Measurements from ENCODE around the gene RBM4B.

RBM4B gene

DNA sequence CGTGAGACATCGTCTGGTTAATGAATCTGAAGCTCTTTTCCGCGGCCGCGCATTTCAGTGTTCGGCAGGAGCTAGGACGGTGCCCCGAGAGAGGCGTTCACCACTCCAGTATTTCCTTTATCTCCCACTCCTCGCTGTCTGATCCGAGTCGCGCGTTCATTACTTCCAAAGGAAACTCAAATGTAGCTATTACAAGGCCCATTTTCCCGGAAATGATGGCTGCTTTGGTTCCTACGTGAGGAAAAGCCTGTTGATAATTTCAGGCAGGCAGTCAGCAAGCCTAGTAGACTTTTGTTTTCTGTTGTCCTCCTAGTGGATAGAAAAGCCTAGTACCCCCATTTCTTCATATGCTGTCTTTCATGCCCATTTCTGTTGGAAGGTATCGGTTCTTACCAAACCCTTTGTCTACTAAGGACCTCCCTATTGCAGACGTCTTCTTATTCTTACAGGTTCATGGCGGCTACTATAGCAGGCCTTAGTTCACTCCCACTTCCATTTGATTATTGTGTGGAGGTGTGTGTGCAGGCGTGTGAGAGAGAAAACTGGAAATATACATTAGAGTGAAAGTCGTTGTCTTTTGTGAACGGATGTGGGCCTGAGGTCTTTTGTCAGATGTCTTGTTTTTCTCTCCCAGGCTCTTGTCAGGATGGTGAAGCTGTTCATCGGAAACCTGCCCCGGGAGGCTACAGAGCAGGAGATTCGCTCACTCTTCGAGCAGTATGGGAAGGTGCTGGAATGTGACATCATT lies 38.4 kb downstream of the RBM4B start:
- peak; percentile 27 for DNase-seq

DNA sequence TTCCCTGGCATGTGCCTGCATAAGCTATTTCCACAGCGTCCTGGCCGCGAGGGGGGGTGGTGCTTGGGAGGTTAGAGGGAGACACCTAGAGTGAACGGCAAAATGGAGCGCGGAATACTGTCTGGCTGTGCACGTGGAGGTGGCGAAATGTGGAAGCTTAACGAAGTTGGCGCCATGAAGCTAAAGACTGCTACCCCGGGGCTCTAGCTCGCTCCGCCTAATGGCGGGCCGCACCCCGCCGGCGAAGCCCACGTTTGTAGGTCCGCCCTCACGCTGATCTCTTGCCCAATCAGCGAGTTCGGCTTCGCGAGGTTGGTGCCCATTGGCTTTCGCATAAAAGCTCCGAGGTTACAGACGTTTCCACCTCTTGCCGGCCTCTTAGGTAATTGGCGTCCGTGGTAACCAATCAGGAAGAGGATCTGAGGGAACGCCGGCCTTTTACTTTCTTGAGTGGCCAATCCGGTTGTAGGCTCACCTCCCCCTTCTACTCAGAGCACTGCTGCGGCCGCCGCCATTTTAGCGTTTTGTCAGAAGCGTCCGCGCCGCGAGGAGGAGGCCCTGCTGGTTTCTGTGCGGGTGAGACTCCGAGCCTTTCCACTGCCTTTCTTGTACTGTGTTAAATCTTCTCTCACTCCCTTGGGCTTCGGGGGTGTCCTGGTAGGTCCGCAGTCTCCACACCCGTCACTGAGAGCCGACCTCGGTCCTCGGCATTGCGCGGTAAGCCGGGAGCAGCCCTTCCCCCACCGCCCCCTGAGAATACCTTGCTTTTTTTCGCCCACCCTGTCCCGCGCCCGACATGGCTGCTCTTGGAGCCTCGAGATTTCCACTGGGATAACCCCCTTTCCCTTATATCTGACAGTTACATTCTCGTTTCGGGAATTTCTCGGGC lies 39.3 kb downstream of the RBM4B start, which contains the start of gene RBM4:
Gene RBM4 (plus strand): TSS at position 527 of the 889 bp plus-strand sequence. CDS start 1,009 bp downstream, outside the sequence.
- DNase-seq, result peak; percentile 98

DNA sequence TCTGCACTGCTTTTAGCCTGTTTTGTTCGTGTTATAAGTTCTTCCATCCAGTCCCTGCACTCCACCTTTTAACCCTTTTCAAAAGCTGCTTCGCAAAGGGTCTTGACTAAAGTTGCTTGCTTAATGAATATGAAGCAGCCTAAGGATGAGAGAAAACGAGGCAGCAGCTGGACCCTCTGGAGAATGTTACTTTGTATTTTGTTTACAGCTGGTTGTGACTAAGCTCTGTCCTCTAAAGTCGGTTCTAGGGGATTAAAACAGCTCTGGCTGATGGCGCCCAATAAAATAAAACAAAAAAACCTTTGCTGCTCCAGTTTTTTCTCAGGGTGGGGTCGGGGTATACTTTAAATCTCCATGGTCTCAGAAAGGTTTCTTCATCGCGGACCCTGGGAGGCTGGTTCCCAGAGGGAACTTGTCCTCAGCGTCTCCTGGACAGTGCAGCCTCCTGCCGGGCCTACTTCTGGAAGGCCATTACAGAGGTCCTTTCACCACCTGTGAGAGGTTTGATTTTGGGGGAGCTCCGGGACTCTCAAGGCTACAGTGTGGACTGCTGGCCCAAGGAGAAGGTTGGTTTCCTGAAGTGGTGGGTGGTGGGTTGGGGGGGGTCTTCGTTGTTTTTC lies 40.0 kb downstream of the RBM4B start:
- DNase-seq, result no peak

DNA sequence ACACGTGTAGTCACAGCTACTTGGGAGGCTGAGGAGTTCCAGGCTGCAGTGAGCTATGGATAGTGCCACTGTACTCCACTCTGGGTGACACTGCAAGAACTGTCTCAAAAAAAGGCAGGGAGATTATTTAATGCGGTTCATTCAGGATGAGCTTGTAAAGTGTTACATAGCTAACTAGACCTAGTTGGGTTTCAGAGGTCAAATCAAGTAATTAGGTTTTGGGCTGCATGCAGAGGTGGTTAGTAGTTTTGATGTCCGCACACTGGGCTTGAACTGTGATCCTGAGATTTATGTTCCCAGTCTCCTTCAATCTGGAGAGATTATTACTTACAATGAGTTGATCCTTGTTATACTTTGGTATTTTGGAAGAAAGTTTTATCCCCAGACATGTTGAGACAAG lies 41.3 kb downstream of the RBM4B start:
- DNase-seq, result no peak

DNA sequence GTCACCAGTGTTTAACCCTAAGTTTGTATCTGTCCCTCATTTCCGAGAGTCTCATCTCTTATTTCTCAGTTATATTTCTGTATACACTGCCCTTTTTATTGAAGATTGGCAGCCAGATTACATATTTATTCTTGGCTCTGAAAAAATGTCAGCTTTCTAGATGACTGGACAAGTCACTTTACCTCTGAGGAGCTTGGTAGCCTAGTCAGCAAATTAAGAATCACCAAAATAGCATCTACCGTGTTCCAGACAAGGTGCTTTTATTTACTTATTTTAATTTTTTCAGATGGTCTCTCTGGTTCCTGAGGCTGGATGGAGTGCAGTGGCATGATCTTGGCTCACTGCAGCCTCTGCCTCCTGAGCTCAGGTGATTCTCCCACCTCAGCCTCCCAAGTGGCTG lies 44.7 kb downstream of the RBM4B start:
- no peak for DNase-seq

DNA sequence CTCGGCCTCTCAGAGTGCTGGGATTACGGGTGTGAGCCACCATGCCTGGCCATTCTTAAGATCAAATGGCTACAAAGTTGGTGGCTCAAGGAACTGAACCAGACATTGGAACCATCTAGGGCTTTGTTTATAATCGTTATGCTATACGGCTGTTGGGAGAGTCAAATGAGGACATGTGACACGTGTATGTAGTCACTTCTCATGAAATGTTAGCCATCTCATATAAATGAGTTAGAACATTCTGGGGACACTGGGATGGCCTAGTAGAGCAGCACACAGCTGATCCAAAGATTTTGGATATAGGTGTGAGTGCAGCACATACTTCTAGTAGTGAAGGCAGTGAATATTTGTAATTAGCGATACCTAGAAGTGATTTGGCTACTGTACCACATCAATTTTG lies 45.8 kb downstream of the RBM4B start:
- DNase-seq, result no peak

DNA sequence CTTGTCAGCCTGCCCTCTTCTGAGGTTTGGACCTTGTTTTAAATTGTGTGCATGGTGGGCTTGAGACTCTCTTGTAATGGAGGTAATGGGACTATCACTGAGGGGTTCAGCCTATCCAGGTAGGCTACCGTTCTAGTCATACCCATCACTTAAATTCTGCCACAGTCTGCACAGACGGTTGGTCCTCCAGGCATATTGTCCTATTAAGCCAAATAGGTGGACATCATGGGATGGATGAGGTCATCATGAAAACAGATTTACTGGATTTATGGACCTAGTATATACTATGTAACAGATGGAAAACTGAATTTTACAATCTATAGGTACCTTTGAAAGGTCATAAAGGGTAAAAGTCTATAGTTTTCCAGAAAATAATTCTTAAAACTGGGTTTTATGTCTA lies 48.3 kb downstream of the RBM4B start:
- no peak for DNase-seq

DNA sequence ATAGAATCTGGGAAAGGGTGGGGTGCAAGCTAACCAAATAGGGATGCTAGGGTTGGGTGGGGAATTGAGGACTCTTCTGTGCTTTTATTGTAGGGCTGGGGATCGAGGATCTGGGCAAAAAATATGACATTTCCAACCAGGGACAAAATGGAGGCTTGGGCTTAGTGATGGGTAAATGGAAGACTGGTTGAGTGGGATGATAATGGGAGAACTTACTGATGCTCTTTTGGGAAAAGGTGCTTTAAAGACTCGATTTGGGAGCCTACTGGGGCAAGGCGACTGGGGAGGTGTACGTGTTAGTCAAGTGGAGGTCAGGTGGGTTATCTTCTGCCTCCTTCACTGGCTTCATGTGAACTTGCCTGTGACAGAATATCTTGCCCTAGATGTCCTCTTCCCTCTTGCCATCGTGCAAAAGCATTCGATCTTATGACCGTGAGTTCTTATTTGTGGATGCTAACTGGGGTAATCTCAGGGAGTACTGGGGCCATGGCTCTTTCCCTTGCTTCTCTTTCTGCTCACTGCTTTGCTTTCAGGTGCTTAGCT lies 49.6 kb downstream of the RBM4B start:
- DNase-seq, result no peak

DNA sequence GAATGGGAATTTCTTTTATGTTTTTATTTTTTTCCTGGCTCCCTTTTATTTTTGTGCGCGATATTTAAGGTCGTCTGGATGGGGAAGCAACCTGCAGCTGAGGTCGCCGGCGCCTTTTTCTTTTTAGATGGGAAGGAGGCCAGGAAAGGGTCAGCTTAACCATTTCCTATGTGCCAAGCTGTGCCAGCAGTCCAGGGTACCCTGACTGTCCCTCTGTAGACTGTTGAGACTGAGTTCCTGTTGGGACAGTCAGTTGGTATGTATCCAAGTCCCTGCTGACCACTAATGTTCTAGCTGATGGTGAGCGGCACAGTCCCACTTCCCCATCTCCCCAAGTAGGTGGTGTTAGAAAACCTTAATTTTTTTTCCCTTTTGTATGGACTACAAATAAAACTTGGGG lies 50.8 kb downstream of the RBM4B start:
- DNase-seq, result no peak

DNA sequence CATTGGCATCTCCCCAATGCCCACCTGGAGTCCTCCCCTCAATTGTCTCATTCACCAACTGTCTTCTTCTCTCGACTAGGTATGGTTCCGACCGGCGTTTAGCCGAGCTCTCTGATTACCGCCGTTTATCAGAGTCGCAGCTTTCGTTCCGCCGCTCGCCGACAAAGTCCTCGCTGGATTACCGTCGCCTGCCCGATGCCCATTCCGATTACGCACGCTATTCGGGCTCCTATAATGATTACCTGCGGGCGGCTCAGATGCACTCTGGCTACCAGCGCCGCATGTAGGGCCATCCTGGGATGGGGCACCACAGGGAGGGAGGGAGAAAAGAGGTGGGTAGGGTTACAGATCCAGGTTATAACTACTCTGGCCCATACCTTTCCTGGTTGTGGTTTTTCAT lies 51.3 kb downstream of the RBM4B start:
- DNase-seq, result no peak

DNA sequence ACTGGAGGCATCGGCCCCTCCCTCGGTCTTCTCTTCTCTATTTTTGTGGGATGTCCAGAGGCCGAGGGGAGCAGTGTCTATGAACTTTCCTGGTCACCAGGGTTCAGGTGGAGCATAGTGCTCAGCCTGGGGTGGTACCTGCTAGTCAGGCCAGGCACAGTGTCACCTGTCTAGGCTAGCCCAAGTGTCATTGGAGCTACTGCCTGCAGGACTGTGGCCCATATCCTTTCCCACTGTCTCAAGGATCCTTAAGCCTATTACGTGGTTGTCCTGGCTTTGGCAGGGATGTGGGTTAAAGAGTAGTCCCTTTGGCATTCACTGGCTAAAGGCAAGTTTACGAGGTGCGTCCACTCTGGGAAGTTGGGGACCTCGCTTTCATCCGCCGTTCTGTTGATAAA lies 51.9 kb downstream of the RBM4B start:
- DNase-seq, result no peak

DNA sequence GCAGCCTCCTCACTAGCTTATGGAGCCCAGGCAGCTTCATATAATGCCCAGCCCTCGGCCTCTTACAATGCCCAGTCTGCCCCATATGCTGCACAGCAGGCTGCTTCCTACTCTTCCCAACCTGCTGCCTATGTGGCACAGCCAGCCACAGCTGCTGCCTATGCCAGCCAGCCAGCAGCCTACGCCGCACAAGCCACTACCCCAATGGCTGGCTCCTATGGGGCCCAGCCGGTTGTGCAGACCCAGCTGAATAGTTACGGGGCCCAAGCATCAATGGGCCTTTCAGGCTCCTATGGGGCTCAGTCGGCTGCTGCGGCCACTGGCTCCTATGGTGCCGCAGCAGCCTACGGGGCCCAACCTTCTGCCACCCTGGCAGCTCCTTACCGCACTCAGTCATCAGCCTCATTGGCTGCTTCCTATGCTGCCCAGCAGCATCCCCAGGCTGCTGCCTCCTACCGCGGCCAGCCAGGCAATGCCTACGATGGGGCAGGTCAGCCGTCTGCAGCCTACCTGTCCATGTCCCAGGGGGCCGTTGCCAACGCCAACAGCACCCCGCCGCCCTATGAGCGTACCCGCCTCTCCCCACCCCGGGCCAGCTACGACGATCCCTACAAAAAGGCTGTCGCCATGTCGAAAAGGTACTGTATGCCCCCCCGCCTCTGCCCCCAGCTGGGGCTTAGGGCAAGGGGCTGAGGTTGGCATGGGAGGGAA lies 52.5 kb downstream of the RBM4B start:
- no peak for DNase-seq

DNA sequence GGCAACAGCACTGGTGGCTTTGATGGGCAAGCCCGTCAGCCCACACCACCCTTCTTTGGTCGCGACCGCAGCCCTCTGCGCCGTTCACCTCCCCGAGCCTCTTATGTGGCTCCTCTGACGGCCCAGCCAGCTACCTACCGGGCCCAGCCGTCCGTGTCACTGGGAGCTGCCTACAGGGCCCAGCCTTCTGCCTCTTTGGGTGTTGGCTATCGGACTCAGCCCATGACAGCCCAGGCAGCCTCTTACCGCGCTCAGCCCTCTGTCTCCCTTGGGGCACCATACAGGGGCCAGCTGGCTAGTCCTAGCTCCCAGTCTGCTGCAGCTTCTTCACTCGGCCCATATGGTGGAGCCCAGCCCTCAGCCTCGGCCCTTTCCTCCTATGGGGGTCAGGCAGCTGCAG lies 53.2 kb downstream of the RBM4B start:
- no peak for DNase-seq

DNA sequence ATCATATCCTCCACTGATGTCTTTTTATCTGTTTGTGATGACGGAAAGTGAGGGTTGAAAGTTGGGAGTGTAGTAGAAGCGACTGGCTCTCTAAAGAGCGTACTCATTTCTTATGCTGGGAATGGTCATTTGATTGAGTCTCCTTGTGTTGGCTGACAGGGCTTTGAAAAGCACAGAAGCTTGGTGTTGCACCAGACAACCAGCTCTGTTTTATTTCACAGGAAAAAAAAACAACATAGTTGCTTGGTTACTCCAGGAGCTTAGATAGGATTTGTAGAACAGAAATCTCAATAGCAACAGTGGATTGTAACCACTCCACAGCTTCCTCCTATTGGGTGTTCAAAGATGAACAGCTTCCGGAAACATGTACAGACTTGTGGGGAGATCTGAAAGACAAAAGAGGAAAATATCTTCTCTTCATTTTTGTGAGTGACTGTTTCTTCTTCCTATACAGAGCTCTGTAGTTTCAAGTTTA lies 58.6 kb downstream of the RBM4B start:
- no peak for DNase-seq

DNA sequence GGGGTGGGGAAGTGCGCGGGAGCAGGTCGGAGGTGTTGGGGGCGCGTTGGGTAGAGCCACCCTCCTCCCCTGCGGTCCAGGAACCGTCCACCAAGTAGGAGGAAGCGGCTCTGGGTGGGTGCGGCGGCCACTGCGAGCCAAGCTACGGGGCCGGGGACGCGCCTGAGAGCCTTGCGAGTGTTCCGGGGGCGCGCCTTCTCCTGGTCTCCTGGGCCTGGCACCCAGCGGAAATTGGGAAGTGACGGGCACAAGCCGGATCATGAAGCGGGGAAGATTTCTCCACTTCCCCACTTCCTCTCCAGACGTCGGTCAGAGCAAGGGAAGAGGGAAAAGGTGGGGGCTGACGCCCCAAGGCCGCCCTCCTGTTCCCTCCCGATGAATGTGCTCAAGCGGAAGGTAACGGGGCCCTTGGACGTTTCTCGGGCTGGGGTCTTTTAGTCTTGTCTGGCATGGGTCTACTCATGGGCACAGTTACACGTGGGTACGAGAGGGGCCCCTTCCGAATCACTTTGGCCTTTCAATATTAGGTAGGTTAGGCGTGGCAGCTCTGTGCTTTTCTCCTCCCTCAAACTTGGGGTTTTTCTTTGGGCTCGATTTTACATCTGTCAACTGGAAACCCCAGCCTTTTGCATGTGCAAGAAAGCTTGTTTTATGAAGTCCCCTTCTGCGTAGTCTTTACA lies 60.4 kb downstream of the RBM4B start:
- DNase-seq, result peak; percentile 23

DNA sequence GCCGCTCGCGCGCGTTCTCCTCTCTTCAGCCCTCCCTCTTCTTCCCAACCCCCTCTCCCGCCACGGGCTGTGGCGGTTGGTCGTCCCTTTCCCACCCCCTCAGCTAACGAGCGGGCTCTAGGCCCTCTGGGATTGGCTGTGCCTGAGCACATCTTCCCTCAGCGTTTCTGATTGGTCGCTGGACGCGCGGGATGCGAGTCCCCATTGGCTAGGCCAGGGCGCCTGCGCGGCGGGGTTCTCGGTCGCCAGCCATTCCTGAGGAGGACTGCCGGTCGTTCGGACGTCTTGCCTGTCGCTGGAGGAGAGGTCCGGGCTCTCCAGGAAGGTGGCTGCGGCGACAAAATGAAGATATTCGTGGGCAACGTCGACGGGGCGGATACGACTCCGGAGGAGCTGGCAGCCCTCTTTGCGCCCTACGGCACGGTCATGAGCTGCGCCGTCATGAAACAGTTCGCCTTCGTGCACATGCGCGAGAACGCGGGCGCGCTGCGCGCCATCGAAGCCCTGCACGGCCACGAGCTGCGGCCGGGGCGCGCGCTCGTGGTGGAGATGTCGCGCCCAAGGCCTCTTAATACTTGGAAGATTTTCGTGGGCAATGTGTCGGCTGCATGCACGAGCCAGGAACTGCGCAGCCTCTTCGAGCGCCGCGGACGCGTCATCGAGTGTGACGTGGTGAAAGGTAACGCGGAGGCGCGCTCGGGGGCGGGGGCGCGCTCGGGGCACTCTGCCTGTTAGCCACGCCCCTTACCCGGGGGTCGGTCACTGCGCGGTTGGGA lies 61.1 kb downstream of the RBM4B start, which contains the start of gene RBM14:
Gene RBM14 (plus strand): TSS at position 252 of the 776 bp plus-strand sequence. CDS start 91 bp downstream, at position 343.
- peak; percentile 99 for DNase-seq
